ENCODE results near the gene DCC. TPM values are rescaled to one million over a fixed set of nuclear protein-coding genes. Genes with fewer than 3 reads are reported as not detected.

The DCC gene
- total RNA-seq, 2 experiments from 2014 or later, result not detected

GRCh38 chr18:52844323-52844722 lies 504.3 kb downstream of the DCC start:
- ATAC-seq, result no peak
- H3K36me3 Mint-ChIP-seq, result no peaks in the 10 kb centered on the region
- no peak for DNase-seq
- no peak overlapping the region for H3K27ac Mint-ChIP-seq
- CTCF ChIA-PET, result no interaction called here
- no peaks in the 10 kb centered on the region for H3K27me3 Mint-ChIP-seq
- H3K9me3 Mint-ChIP-seq (ENCODE audit: low read depth), result peaks cover 10% of the 10 kb centered on the region
- H3K4me1 Mint-ChIP-seq, result no peaks in the 10 kb centered on the region
- no peak overlapping the region for H3K4me3 Mint-ChIP-seq

DNA sequence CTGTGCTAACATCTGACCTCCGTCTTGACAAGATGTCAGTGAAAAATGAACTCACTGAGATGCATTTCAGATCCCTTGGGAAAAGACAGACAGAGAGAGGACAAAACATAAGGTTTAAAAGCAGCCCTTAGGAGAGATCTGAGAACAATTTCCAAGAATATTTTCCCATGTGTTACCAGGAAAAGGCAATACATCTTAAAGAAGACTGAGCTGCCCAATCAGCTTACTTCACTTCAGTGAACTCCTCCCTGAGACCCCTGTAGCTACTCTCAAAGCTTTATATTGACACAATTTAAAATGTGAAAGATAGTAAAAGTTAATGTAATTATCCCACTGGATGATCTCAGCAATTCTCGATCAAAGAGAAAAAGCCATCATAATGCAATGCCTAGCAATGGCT lies 505.0 kb downstream of the DCC start:
- Mint-ChIP-seq H3K36me3 (no peaks in the 10 kb centered on the region), H3K27ac (no peak overlapping the region), H3K9me3 (ENCODE audit: low read depth) (peaks cover 10% of the 10 kb centered on the region), H3K4me1 (no peaks in the 10 kb centered on the region), H3K27me3 (no peaks in the 10 kb centered on the region), H3K4me3 (no peak overlapping the region)
- ATAC-seq (no peak), DNase-seq (no peak)
- CTCF ChIA-PET, result no interaction called here

DNA sequence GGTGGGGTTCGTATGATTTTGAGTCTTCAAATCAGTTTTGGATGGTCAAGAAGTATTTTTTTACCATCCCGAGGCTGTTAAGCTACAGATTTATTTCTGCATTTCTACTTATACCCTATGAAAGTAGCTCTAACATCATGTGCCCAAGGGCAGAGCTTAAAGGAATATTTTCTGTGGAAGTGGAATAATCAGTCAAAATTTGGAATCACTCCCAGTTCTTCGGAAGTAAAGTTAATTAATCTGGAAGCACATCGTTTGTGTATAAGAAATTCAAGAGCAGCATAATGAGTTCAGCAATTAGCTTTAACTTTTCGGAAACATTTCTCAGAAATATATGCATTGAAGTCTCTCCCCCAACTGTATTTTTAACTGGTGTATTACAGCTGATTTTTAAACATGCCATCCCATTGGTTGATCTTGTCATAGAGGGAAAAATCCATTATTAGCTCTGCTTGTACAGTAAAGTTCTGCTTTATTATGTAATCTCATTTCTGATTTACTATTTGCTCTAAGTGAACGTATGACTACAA lies 510.1 kb downstream of the DCC start:
- DNase-seq (no peak), ATAC-seq (no peak)
- Mint-ChIP-seq H3K27me3 (no peaks in the 10 kb centered on the region), H3K4me1 (no peaks in the 10 kb centered on the region), H3K4me3 (no peak overlapping the region), H3K27ac (no peak overlapping the region), H3K9me3 (ENCODE audit: low read depth) (peaks cover 8% of the 10 kb centered on the region), H3K36me3 (no peaks in the 10 kb centered on the region)
- CTCF ChIA-PET, result no interaction called here

DNA sequence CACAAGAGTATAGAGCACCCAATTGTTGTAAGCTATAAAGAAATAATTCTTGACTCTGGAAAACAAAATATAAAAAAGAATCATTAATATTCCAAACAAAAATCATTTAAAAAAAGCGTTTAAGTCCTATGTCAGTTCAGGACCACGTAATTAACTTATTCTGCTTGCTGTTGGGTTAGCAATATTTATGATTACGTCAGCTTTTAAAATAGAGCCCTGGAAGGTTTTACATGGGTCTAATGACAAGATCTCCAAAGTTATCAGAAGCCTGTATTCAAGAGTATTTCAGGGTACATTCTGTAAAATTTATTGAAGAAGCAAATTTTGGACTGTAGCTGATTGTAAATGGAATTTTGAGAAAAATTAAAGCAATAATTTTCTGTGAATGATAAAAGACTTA lies 521.6 kb downstream of the DCC start:
- CTCF ChIA-PET, result no interaction called here
- no peak for ATAC-seq
- no peaks in the 10 kb centered on the region for H3K27me3 Mint-ChIP-seq

GRCh38 chr18:52869349-52869923 lies 529.4 kb downstream of the DCC start:
- Mint-ChIP-seq H3K4me1 (no peaks in the 10 kb centered on the region), H3K9me3 (ENCODE audit: low read depth) (peaks cover 7% of the 10 kb centered on the region), H3K36me3 (no peaks in the 10 kb centered on the region), H3K4me3 (no peak overlapping the region), H3K27me3 (no peaks in the 10 kb centered on the region), H3K27ac (no peak overlapping the region)
- DNase-seq, result no peak
- CTCF ChIA-PET, result no interaction called here
- no peak for ATAC-seq

More for the DNA sequence above, 521.6 kb downstream of the DCC start:
- Mint-ChIP-seq H3K36me3 (no peaks in the 10 kb centered on the region), H3K4me3 (no peak overlapping the region), H3K4me1 (no peaks in the 10 kb centered on the region), H3K27ac (no peak overlapping the region), H3K9me3 (ENCODE audit: low read depth) (peaks cover 4% of the 10 kb centered on the region)
- no peak for DNase-seq

DNA sequence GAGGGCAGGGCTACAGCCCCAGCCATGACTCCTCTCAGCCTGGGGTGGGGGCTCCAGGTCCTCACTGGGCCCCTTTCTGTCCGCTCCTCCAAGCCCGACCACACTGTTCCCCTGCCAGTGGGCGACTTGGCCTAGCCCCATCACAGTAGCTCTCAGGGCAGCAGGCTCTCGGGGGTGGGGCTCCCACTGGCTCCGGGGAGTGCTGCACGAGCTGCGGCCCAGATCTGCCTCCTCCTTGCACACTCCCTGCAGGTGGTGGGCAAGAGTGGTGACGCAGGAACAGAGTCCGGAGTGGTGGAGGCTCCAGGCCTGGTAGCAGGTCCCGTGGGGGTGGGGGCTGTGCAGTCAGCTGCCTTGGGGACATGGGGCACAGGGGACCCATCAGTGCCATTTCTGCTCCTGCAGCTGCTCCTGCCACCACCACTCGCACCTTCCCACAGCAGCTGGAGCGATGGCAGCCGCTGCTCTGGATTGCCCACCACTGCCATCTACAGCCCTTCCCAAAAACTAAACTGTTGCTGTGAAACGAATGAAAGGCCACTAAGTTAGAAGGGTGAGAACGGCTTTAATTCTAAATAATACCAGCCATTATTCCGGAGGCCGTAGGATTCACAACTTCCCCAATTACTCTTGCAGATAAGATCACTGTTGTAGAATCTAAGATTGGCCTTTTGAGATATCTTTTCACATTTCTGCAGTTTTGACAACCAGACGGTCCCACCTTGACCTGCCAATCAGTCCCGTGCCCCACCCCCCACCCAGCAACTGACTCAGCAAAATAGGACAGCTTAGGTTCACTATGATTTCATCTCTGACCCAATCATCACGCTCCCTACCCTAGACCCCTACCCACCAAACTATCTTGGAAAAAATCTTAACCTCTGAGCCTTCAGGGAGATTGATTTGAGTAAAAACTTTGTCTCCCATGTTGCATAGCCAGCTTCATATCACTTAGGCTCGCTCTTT lies 530.2 kb downstream of the DCC start:
- no peaks in the 10 kb centered on the region for H3K36me3 Mint-ChIP-seq

GRCh38 chr18:52874774-52875173 lies 534.8 kb downstream of the DCC start:
- no peaks in the 10 kb centered on the region for H3K27me3 Mint-ChIP-seq
- H3K9me3 Mint-ChIP-seq (ENCODE audit: low read depth), result peaks cover 8% of the 10 kb centered on the region
- no peak for ATAC-seq
- no peak overlapping the region for H3K27ac Mint-ChIP-seq
- no peak overlapping the region for H3K4me3 Mint-ChIP-seq
- no peaks in the 10 kb centered on the region for H3K36me3 Mint-ChIP-seq
- CTCF ChIA-PET, result no interaction called here
- no peaks in the 10 kb centered on the region for H3K4me1 Mint-ChIP-seq
- DNase-seq, result no peak

More for the DNA sequence above, 530.2 kb downstream of the DCC start:
- Mint-ChIP-seq H3K4me3 (no peak overlapping the region), H3K9me3 (ENCODE audit: low read depth) (peaks cover 10% of the 10 kb centered on the region), H3K27me3 (no peaks in the 10 kb centered on the region), H3K27ac (no peak overlapping the region), H3K4me1 (no peaks in the 10 kb centered on the region)
- no peak for ATAC-seq
- no peak for DNase-seq
- CTCF ChIA-PET, result no interaction called here

- Mint-ChIP-seq H3K27me3 (no peaks in the 10 kb centered on the region), H3K9me3 (ENCODE audit: low read depth) (peaks cover 8% of the 10 kb centered on the region), H3K4me3 (no peak overlapping the region), H3K27ac (no peak overlapping the region), H3K4me1 (no peaks in the 10 kb centered on the region), H3K36me3 (no peaks in the 10 kb centered on the region)
- ATAC-seq (no peak), DNase-seq (no peak)
- CTCF ChIA-PET, result no interaction called here
These were observed 535.7 kb downstream of the DCC start for GRCh38 chr18:52875725-52876124.

DNA sequence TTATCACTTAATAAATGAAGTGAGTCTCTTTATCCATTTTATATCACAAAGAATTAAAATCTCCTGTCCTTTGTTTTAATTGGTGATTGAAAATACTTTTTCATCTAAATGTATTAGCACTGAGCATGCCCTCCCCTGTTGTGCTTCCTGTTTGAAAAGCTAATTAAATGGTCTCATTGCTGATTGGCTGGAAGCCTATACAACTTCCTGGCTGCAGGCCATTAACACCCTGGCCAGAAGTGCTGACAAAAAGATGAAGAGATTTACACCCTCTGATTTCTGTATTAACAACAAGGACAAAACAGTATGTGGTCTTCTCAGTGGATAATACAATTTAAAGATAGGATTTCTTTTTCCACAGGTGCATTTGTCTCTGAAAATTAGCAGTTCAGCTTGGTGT lies 548.0 kb downstream of the DCC start:
- H3K4me3 Mint-ChIP-seq, result no peak overlapping the region
- no peak for ATAC-seq
- CTCF ChIA-PET, result no interaction called here
- no peaks in the 10 kb centered on the region for H3K27me3 Mint-ChIP-seq
- no peaks in the 10 kb centered on the region for H3K4me1 Mint-ChIP-seq
- no peak for DNase-seq
- H3K9me3 Mint-ChIP-seq (ENCODE audit: low read depth), result peaks cover 9% of the 10 kb centered on the region
- no peaks in the 10 kb centered on the region for H3K36me3 Mint-ChIP-seq
- H3K27ac Mint-ChIP-seq, result no peak overlapping the region

DNA sequence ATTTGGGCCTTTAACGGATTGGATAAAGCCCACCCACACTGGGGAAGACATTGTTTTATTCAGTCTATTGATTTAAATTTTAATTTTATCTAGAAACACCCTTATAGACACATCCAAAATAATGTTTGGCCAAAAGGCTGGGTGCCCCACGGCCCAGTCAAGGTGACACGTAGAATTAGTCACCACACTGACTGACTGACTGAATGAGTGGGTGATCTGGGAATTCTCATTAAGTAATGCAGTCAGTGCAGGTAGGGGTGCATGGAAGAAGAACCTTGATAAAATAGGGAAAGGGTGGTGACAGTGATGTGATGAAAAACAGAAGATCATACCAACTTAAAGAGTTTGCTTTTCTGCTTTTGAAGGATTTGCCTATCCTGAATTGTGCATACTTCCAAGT lies 554.8 kb downstream of the DCC start:
- no peak overlapping the region for H3K27ac Mint-ChIP-seq
- no peaks in the 10 kb centered on the region for H3K9me3 Mint-ChIP-seq (ENCODE audit: low read depth)
- H3K27me3 Mint-ChIP-seq, result no peaks in the 10 kb centered on the region
- no peaks in the 10 kb centered on the region for H3K36me3 Mint-ChIP-seq
- H3K4me1 Mint-ChIP-seq, result no peaks in the 10 kb centered on the region
- ATAC-seq, result no peak
- CTCF ChIA-PET, result no interaction called here
- H3K4me3 Mint-ChIP-seq, result no peak overlapping the region
- DNase-seq, result no peak

DNA sequence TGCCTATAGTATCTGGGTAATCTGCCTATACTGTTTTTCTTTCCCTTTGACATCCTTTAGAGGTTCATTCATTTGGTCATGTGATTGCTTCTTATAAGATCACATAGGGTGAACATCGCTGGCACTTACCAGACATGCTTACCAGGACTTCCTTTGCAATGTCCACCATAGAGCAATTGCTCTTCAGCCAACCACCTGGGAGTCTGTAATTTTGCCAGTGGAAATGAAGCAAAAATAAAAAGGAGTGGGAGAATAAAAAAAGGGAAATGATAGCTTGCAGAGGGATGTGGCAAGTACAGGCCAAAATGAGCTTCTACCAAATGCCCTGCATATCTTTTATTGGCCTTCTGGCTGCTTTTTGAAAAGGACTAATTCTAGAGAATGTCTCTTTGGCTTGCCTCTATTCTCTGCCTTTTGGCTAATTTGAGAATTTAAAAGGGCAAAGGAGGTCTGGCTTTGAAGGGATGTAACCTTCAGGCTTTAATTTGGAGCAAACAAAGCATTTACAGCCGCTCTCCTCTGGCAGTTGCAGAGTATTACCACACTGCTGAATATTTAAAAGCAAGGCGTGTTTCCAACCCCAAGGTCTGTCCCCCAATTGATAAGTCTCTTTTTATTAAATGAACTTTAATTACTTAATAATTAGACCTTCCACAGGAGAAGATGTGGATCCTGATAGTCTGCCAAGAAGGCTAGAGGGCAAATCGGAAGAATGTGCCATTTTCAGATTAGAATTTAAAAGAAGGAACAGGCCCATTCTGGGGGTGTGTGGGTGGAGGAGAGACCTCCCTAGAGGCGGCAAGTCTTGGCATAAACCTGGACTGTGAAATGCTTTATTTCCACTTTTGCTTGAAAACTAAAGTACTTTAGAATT lies 557.9 kb downstream of the DCC start:
- no peak overlapping the region for H3K4me3 Mint-ChIP-seq
- DNase-seq, result no peak
- H3K27ac Mint-ChIP-seq, result no peak overlapping the region
- no peak for ATAC-seq
- CTCF ChIA-PET, result no interaction called here
- H3K4me1 Mint-ChIP-seq, result no peaks in the 10 kb centered on the region
- H3K27me3 Mint-ChIP-seq, result no peaks in the 10 kb centered on the region
- no peaks in the 10 kb centered on the region for H3K36me3 Mint-ChIP-seq
- no peaks in the 10 kb centered on the region for H3K9me3 Mint-ChIP-seq (ENCODE audit: low read depth)

DNA sequence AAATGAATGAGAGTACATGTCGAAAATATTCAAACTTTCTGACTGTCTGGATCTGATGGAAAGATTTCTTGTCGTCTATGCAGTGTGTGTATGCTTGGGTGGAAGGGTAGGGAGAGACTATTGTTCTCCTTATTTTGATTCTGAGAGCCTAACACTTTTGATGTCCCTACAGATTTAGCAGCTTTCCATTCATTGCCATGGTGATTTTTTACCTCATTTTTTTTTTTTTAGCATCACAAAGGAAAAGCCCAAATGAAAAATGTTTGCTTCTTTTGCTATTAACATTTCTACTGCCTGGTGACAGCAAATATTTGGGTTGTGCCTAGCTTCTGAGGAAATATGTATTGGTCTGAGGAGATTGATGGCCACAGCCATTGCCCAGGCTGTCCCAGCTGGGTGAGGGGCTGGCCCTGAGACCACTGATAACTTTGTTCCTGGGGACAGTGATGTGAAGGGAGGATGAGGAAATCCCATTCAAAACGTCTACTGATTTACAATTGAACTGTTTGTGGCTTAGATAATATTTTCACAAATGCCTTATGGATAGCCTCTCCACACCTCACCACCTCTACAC lies 558.6 kb downstream of the DCC start:
- H3K27me3 Mint-ChIP-seq, result no peaks in the 10 kb centered on the region
- CTCF ChIA-PET, result no interaction called here
- H3K9me3 Mint-ChIP-seq (ENCODE audit: low read depth), result no peaks in the 10 kb centered on the region
- H3K36me3 Mint-ChIP-seq, result no peaks in the 10 kb centered on the region
- DNase-seq, result no peak
- no peak overlapping the region for H3K4me3 Mint-ChIP-seq
- ATAC-seq, result no peak
- H3K27ac Mint-ChIP-seq, result no peak overlapping the region
- no peaks in the 10 kb centered on the region for H3K4me1 Mint-ChIP-seq

- Mint-ChIP-seq H3K4me3 (no peak overlapping the region), H3K27me3 (no peaks in the 10 kb centered on the region), H3K36me3 (no peaks in the 10 kb centered on the region), H3K9me3 (ENCODE audit: low read depth) (no peaks in the 10 kb centered on the region), H3K4me1 (no peaks in the 10 kb centered on the region), H3K27ac (no peak overlapping the region)
- CTCF ChIA-PET, result no interaction called here
- ATAC-seq, result no peak
- DNase-seq, result no peak
These were observed 562.2 kb downstream of the DCC start for GRCh38 chr18:52902188-52902587.

All from activated CD8-positive, alpha-beta memory T cell treated with anti-CD3 and anti-CD28 coated beads, Interleukin-2, amount 10 ng/mL, durations not matched to agents 7 days and 5 days (primary cell).